ENCODE data around the gene DLD. TPM values are rescaled to one million over a fixed set of nuclear protein-coding genes. Genes with fewer than 3 reads are reported as not detected.
"Not testable (repeated sequence)": the region's sequence is repeated elsewhere in the genome, so short reads cannot be mapped to it uniquely, and the experiment has no call there.

DLD gene
- total RNA-seq, 1 donor from 2014 or later: 69.4 TPM

DNA sequence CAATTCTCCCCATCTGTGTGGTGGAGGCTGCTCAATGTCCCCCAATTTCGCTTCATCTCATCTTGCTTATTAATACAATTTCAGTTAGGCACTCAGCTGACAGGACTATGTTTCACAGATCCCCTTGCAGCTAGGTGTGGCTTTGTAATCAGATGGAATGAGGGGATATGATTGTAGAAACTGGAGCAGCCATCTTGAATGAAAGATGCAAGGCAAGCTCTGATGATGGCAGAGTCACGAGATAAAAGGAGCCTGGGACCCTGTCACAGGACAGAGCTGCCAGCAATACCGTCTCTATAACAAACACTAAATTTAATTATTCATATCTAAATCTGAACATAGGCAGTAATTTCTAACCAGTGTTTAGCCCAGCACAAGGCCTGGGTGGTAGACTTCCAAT, 991 bp upstream of the DLD start:
- H3K4me1 ChIP-seq (ENCODE audit: control insufficient read depth in 3 of 3, insufficient read depth in 3 of 3, low read length in 3 of 3): peaks cover 18 to 35% (median 34%) of the 10 kb centered on the region in 3 donors
- H3K36me3 ChIP-seq (ENCODE audit: control insufficient read depth in 3 of 3, insufficient read depth in 3 of 3, low read length in 3 of 3): peaks cover 0 to 14% (median 4%) of the 10 kb centered on the region in 3 donors
- H3K9ac ChIP-seq (ENCODE audit: low read depth in 1 of 3, low read length in 3 of 3): peak overlapping the region in 1 of 3 donors; percentile 98
- H3K4me3 ChIP-seq (ENCODE audit: low read length in 3 of 3): peak overlapping the region in 2 of 3 donors; percentile 85 to 96
- no peaks in the 10 kb centered on the region for H3K27me3 ChIP-seq (ENCODE audit: control insufficient read depth in 3 of 3, insufficient read depth in 3 of 3, low read length in 3 of 3)
- no peaks in the 10 kb centered on the region for H3K9me3 ChIP-seq (ENCODE audit: control insufficient read depth in 3 of 3, low read length in 3 of 3)
- H3K27ac ChIP-seq (ENCODE audit: low read depth, low read length): peak overlapping the region; percentile 94

DNA sequence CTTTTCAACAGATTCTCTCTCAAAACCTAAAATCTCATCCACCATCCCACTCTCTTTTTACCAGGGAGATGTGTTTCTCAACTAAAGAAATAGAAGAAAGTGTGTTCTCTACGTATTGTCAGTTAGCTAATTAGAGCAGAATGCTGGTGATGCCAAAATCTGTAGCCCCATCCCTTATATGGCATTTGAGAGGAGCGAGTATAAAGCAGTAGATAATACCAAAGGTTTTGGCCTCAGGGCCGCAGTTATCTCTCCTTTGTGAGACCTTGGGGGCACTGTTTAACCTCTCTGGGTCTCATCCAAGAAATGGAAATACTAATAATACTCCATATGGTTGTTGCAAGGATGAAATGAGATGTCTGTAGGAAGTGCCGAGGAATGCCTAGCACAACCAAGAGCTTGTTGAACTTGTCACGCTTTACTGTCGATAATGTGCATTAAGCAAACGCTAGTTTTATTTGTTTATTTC, 456 bp upstream of the DLD start:
- H3K36me3 ChIP-seq (ENCODE audit: control insufficient read depth in 3 of 3, insufficient read depth in 3 of 3, low read length in 3 of 3): peaks cover 0 to 20% (median 4%) of the 10 kb centered on the region in 3 donors
- no peaks in the 10 kb centered on the region for H3K9me3 ChIP-seq (ENCODE audit: control insufficient read depth in 3 of 3, low read length in 3 of 3)
- H3K27ac ChIP-seq (ENCODE audit: low read depth, low read length): peak overlapping the region; percentile 94
- peak overlapping the region; percentile 85 to 96 (median 93) for H3K4me3 ChIP-seq (ENCODE audit: low read length in 3 of 3)
- peaks cover 18 to 35% (median 34%) of the 10 kb centered on the region in 3 donors for H3K4me1 ChIP-seq (ENCODE audit: control insufficient read depth in 3 of 3, insufficient read depth in 3 of 3, low read length in 3 of 3)
- no peaks in the 10 kb centered on the region for H3K27me3 ChIP-seq (ENCODE audit: control insufficient read depth in 3 of 3, insufficient read depth in 3 of 3, low read length in 3 of 3)
- H3K9ac ChIP-seq (ENCODE audit: low read depth in 1 of 3, low read length in 3 of 3): peak overlapping the region; percentile 93 to 98 (median 93)

DNA sequence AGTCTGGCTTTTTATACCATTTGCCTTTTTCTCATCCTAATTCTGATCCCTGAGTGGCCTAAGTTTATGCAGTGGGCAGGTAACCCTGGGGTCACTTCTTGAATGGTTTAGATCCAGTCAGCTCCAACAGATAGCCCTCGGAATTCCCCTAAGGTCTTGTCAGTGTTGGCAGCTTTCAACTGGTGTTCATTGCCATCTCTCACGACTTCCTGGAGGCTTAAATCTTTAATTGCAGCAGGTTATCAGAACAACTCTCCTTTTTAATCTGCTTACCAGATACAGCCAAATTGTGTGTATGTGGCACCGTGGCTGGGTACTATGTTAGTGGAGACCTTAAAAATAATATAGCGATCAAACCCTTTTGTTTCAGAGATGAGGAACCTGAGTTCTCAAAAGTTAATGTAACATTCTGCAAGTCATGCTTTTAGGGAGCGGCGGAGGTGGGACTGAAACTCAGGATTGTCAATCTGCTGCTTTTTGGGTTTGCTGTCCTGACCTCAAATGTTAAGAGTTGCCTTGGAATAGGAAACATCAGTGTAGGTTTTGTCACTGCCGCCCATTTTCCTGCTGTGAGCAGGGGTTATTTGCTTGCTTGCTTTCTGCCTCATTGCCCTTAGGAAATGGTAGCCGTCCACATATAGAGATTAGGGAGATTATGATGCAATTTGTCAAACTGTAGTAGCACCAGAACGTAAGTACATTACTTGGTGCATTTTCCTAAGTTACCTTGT, 818 bp downstream of the DLD start:
- Histone ChIP-seq H3K9ac (ENCODE audit: low read depth in 1 of 3, low read length in 3 of 3) (peak overlapping the region; percentile 93 to 98 (median 93)), H3K36me3 (ENCODE audit: control insufficient read depth in 3 of 3, insufficient read depth in 3 of 3, low read length in 3 of 3) (peaks cover 0 to 29% (median 11%) of the 10 kb centered on the region in 3 donors), H3K4me1 (ENCODE audit: control insufficient read depth in 3 of 3, insufficient read depth in 3 of 3, low read length in 3 of 3) (peaks cover 18 to 39% (median 38%) of the 10 kb centered on the region in 3 donors), H3K9me3 (ENCODE audit: control insufficient read depth in 3 of 3, low read length in 3 of 3) (no peaks in the 10 kb centered on the region), H3K4me3 (ENCODE audit: low read length in 3 of 3) (peak overlapping the region; percentile 85 to 96 (median 93)), H3K27me3 (ENCODE audit: control insufficient read depth in 3 of 3, insufficient read depth in 3 of 3, low read length in 3 of 3) (no peaks in the 10 kb centered on the region), H3K27ac (ENCODE audit: low read depth, low read length) (peak overlapping the region; percentile 94)

DNA sequence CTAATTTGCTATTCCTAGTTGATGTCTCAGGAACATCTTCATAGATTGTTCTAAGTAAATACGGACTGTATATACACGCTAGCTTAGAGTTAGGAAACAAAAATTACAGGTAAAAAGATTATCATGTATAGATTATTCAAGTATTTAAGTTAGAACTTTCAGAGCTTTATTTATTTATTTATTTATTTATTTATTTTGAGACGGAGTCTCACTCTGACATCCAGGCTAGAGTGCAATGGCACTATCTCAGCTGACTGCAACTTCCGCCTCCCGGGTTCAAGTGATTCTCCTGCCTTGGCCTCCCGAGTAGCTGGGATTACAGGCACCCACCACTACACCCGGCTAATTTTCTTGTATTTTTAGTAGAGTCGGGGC, 1.4 kb downstream of the DLD start:
- H3K4me1 ChIP-seq (ENCODE audit: control insufficient read depth in 3 of 3, insufficient read depth in 3 of 3, low read length in 3 of 3): peaks cover 19 to 39% (median 38%) of the 10 kb centered on the region in 3 donors
- peak overlapping the region; percentile 93 to 98 (median 93) for H3K9ac ChIP-seq (ENCODE audit: low read depth in 1 of 3, low read length in 3 of 3)
- H3K4me3 ChIP-seq (ENCODE audit: low read length in 3 of 3): peak overlapping the region; percentile 85 to 96 (median 93)
- not testable (repeated sequence) for H3K9me3 ChIP-seq (ENCODE audit: control insufficient read depth in 3 of 3, low read length in 3 of 3); H3K27me3 ChIP-seq (ENCODE audit: control insufficient read depth in 3 of 3, insufficient read depth in 3 of 3, low read length in 3 of 3)
- peaks cover 0 to 29% (median 11%) of the 10 kb centered on the region in 3 donors for H3K36me3 ChIP-seq (ENCODE audit: control insufficient read depth in 3 of 3, insufficient read depth in 3 of 3, low read length in 3 of 3)
- H3K27ac ChIP-seq (ENCODE audit: low read depth, low read length): peak overlapping the region; percentile 94

DNA sequence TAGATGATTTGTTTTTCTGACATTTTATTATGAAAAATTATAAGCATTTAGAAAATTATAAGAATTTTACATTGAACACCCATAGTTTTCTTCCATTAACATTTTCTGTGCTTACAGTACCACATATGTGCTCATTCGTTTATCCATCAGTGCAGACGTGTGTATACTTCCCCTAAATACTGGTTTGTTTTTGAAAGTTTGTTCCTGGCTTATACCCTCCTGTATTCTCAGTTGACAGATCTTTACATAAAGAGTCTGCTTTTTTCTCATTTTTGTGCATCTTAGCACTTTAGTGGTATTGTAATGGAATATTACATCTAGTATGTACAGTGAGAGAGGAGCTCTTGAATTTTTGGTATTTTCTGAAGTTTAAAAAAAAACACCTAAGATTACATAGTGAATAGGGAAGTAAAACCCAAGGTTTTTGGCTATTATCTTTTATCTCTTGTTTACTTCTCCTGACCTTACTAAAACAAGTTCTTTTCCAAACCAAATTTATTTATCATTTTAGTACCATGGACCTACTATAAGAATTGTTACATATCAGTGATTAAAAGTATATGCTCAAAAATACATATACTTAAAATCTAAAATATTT, 8.1 kb downstream of the DLD start:
- Histone ChIP-seq H3K9me3 (ENCODE audit: control insufficient read depth in 3 of 3, low read length in 3 of 3) (no peaks in the 10 kb centered on the region), H3K27me3 (ENCODE audit: control insufficient read depth in 3 of 3, insufficient read depth in 3 of 3, low read length in 3 of 3) (no peaks in the 10 kb centered on the region), H3K36me3 (ENCODE audit: control insufficient read depth in 3 of 3, insufficient read depth in 3 of 3, low read length in 3 of 3) (peaks cover 5 to 32% (median 15%) of the 10 kb centered on the region in 3 donors), H3K27ac (ENCODE audit: low read depth, low read length) (no peak overlapping the region), H3K4me1 (ENCODE audit: control insufficient read depth in 3 of 3, insufficient read depth in 3 of 3, low read length in 3 of 3) (peaks cover 2 to 12% (median 10%) of the 10 kb centered on the region in 3 donors), H3K4me3 (ENCODE audit: low read length in 3 of 3) (no peak overlapping the region), H3K9ac (ENCODE audit: low read depth in 1 of 3, low read length in 3 of 3) (no peak overlapping the region)

DNA sequence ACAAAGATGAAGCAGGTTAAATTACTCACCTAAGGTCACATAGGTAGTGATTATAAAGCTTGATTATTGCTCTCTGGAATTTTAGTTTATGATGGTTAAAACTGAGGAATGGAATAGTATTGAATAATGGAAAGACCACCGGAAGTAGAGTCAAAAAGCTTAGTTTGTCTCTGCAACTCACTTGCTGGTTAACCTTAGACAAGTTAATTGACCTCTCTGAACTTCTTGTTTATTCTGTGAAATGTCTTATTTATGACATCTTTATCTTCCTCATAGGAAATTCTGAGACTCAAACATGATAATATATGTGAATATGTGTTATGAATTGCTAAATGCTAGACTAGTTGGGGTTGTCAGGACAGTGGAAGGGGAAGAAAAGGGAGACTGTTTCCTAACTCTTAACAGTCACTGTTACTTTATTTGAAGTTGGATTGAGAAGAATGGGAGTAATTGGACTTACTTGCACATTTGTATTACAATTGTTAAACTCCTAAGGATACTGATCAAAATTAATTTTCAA, 9.6 kb downstream of the DLD start:
- Histone ChIP-seq H3K4me3 (ENCODE audit: low read length in 3 of 3) (no peak overlapping the region), H3K27ac (ENCODE audit: low read depth, low read length) (no peak overlapping the region), H3K9ac (ENCODE audit: low read depth in 1 of 3, low read length in 3 of 3) (no peak overlapping the region), H3K9me3 (ENCODE audit: control insufficient read depth in 3 of 3, low read length in 3 of 3) (no peaks in the 10 kb centered on the region), H3K36me3 (ENCODE audit: control insufficient read depth in 3 of 3, insufficient read depth in 3 of 3, low read length in 3 of 3) (peaks cover 8 to 27% (median 18%) of the 10 kb centered on the region in 3 donors), H3K4me1 (ENCODE audit: control insufficient read depth in 3 of 3, insufficient read depth in 3 of 3, low read length in 3 of 3) (peaks cover 2 to 5% (median 3%) of the 10 kb centered on the region in 3 donors), H3K27me3 (ENCODE audit: control insufficient read depth in 3 of 3, insufficient read depth in 3 of 3, low read length in 3 of 3) (no peaks in the 10 kb centered on the region)

- Histone ChIP-seq H3K4me1 (ENCODE audit: control insufficient read depth in 3 of 3, insufficient read depth in 3 of 3, low read length in 3 of 3) (no peaks in the 10 kb centered on the region), H3K36me3 (ENCODE audit: control insufficient read depth in 3 of 3, insufficient read depth in 3 of 3, low read length in 3 of 3) (peaks cover 17 to 34% (median 29%) of the 10 kb centered on the region in 3 donors), H3K27me3 (ENCODE audit: control insufficient read depth in 3 of 3, insufficient read depth in 3 of 3, low read length in 3 of 3) (no peaks in the 10 kb centered on the region)
Observed at GRCh38 chr7:107902381-107902780, 11.4 kb downstream of the DLD start.

DNA sequence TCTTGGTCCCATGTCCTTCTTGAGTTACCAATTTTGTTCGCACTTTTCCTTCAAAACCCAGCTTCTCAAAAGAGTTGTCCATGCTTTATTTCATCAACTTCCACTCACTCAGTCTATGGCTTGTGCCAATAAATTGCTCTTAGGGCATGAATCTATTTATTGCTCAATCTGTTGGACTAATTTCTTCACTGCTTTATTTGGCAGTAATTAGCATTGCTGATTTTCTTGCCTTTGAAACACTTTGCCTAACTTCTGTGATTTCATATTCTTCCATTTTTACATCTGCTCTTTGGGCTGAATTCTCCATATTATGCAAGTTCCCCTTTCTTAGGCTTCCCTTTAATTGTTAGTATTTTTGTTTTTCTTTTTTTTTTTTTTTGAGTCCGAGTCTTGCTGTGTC, 16.8 kb downstream of the DLD start:
- no peaks in the 10 kb centered on the region for H3K27me3 ChIP-seq (ENCODE audit: control insufficient read depth in 3 of 3, insufficient read depth in 3 of 3, low read length in 3 of 3)
- H3K27ac ChIP-seq (ENCODE audit: low read depth, low read length): no peak overlapping the region
- H3K4me3 ChIP-seq (ENCODE audit: low read length in 3 of 3): no peak overlapping the region
- no peaks in the 10 kb centered on the region for H3K9me3 ChIP-seq (ENCODE audit: control insufficient read depth in 3 of 3, low read length in 3 of 3)
- no peaks in the 10 kb centered on the region for H3K4me1 ChIP-seq (ENCODE audit: control insufficient read depth in 3 of 3, insufficient read depth in 3 of 3, low read length in 3 of 3)
- H3K36me3 ChIP-seq (ENCODE audit: control insufficient read depth in 3 of 3, insufficient read depth in 3 of 3, low read length in 3 of 3): peaks cover 24 to 49% (median 47%) of the 10 kb centered on the region in 3 donors
- H3K9ac ChIP-seq (ENCODE audit: low read depth in 1 of 3, low read length in 3 of 3): no peak overlapping the region

More at GRCh38 chr7:107902381-107902780, 11.4 kb downstream of the DLD start:
- Histone ChIP-seq H3K9ac (ENCODE audit: low read depth in 1 of 3, low read length in 3 of 3) (no peak overlapping the region), H3K9me3 (ENCODE audit: control insufficient read depth in 3 of 3, low read length in 3 of 3) (no peaks in the 10 kb centered on the region), H3K27ac (ENCODE audit: low read depth, low read length) (no peak overlapping the region), H3K4me3 (ENCODE audit: low read length in 3 of 3) (no peak overlapping the region)

- Histone ChIP-seq H3K9ac (ENCODE audit: low read depth in 1 of 3, low read length in 3 of 3) (no peak overlapping the region), H3K9me3 (ENCODE audit: control insufficient read depth in 3 of 3, low read length in 3 of 3) (no peaks in the 10 kb centered on the region), H3K27me3 (ENCODE audit: control insufficient read depth in 3 of 3, insufficient read depth in 3 of 3, low read length in 3 of 3) (no peaks in the 10 kb centered on the region), H3K36me3 (ENCODE audit: control insufficient read depth in 3 of 3, insufficient read depth in 3 of 3, low read length in 3 of 3) (peaks cover 19 to 39% (median 37%) of the 10 kb centered on the region in 3 donors), H3K27ac (ENCODE audit: low read depth, low read length) (no peak overlapping the region), H3K4me3 (ENCODE audit: low read length in 3 of 3) (no peak overlapping the region), H3K4me1 (ENCODE audit: control insufficient read depth in 3 of 3, insufficient read depth in 3 of 3, low read length in 3 of 3) (no peaks in the 10 kb centered on the region)
Observed at GRCh38 chr7:107909445-107909844, 18.5 kb downstream of the DLD start.

GRCh38 chr7:107911981-107912380, 21.0 kb downstream of the DLD start:
- Histone ChIP-seq H3K9ac (ENCODE audit: low read depth in 1 of 3, low read length in 3 of 3) (no peak overlapping the region), H3K4me3 (ENCODE audit: low read length in 3 of 3) (no peak overlapping the region), H3K27me3 (ENCODE audit: control insufficient read depth in 3 of 3, insufficient read depth in 3 of 3, low read length in 3 of 3) (no peaks in the 10 kb centered on the region), H3K4me1 (ENCODE audit: control insufficient read depth in 3 of 3, insufficient read depth in 3 of 3, low read length in 3 of 3) (no peaks in the 10 kb centered on the region), H3K36me3 (ENCODE audit: control insufficient read depth in 3 of 3, insufficient read depth in 3 of 3, low read length in 3 of 3) (peaks cover 10 to 24% (median 23%) of the 10 kb centered on the region in 3 donors), H3K9me3 (ENCODE audit: control insufficient read depth in 3 of 3, low read length in 3 of 3) (no peaks in the 10 kb centered on the region), H3K27ac (ENCODE audit: low read depth, low read length) (no peak overlapping the region)
